Activated naive CD8-positive, alpha-beta T cell treated with anti-CD3 and anti-CD28 coated beads, Interleukin-2, amount 50 U/mL, for 24 hours (primary cell): ENCODE data around the gene ADSS1.

Experiments used
- ATAC-seq: fragments of 150-1000 bp; cut with Tn5 transposase; one replicate; pipeline ENCODE4 v1.10.0; 2021
- DNase-seq: peaks from one replicate; pipeline ENCODE4 v3.0.0; 2021
- H3K27ac Mint-ChIP-seq: one replicate; pipeline ENCODE4 v1.8.0; 2021; ENCODE audit warnings: mild to moderate bottlenecking, mixed read lengths
- H3K27me3 Mint-ChIP-seq: one replicate; pipeline ENCODE4 v1.8.0; 2021; ENCODE audit warnings: mixed read lengths
- H3K36me3 Mint-ChIP-seq: one replicate; pipeline ENCODE4 v1.8.0; 2021; ENCODE audit warnings: low read depth, mixed read lengths
- H3K4me1 Mint-ChIP-seq: one replicate; pipeline ENCODE4 v1.8.0; 2021; ENCODE audit warnings: mixed read lengths
- H3K4me3 Mint-ChIP-seq: one replicate; pipeline ENCODE4 v1.8.0; 2021; ENCODE audit warnings: mild to moderate bottlenecking, moderate library complexity, mixed read lengths
- H3K9me3 Mint-ChIP-seq: one replicate; pipeline ENCODE4 v1.8.0; 2021; ENCODE audit warnings: mixed read lengths

Gene ADSS1

DNA sequence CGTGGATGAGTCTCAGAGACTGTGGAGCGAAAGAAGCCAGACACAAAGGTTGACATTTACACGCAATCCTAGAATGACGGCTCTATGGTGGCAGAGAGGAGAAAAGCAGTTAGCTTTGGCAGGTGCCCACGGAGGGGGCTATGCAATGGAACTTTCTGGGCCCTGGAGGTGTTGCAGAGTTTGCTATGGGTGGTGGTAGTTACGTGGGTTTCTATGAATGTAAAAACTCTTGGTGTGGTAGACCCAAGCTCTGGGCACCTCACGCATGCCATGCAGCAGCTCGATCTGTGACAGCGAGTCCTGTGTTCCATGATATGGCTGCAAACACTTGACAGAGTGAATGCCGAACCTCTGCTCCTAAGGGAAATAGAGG, 39.6 kb upstream of the ADSS1 start:
- ATAC-seq = no peak
- Mint-ChIP-seq H3K36me3 (no peaks in the 10 kb centered on the region), H3K4me3 (no peak overlapping the region), H3K4me1 (peaks cover 32% of the 10 kb centered on the region), H3K27ac (no peak overlapping the region), H3K27me3 (no peaks in the 10 kb centered on the region), H3K9me3 (no peaks in the 10 kb centered on the region)
- no peak for DNase-seq

GRCh38 chr14:104685216-104685997, 38.6 kb upstream of the ADSS1 start:
- no peak overlapping the region for H3K27ac Mint-ChIP-seq
- no peaks in the 10 kb centered on the region for H3K9me3 Mint-ChIP-seq

DNA sequence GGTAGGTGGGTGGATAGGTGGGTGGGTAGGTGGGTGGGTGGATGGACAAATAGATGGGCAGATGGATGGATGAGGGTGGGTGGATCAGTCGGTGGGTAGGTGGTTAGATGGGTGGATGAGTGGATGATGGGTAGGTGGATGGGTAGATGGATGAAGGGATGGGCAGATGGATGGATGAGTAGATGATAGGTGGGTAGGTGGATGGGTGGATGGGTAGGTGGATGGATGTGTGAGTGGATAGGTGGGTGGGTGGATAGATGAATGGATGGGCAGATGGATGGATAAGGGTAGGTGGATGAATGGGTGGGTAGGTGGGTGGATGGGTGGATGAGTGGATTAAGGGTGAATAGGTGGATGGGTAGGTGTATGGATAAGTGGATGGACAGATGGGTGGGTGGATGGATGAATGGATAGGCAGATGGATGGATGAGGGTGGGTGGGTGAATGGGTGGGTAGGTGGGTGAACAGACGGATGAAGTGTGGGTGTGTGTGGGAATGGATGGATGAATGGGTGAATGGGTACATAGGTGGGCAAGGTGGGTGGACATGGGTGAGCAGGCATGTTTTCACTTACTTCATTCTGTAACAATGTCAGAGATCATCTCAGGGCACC, 37.9 kb upstream of the ADSS1 start:
- Mint-ChIP-seq H3K27me3 (no peaks in the 10 kb centered on the region), H3K36me3 (no peaks in the 10 kb centered on the region), H3K27ac (no peak overlapping the region), H3K9me3 (no peaks in the 10 kb centered on the region), H3K4me3 (no peak overlapping the region), H3K4me1 (peaks cover 37% of the 10 kb centered on the region)
- ATAC-seq (no peak), DNase-seq (no peak)

More at GRCh38 chr14:104685216-104685997, 38.6 kb upstream of the ADSS1 start:
- Mint-ChIP-seq H3K4me3 (no peak overlapping the region), H3K36me3 (no peaks in the 10 kb centered on the region), H3K27me3 (no peaks in the 10 kb centered on the region), H3K4me1 (peaks cover 32% of the 10 kb centered on the region)
- ATAC-seq (no peak), DNase-seq (no peak)

DNA sequence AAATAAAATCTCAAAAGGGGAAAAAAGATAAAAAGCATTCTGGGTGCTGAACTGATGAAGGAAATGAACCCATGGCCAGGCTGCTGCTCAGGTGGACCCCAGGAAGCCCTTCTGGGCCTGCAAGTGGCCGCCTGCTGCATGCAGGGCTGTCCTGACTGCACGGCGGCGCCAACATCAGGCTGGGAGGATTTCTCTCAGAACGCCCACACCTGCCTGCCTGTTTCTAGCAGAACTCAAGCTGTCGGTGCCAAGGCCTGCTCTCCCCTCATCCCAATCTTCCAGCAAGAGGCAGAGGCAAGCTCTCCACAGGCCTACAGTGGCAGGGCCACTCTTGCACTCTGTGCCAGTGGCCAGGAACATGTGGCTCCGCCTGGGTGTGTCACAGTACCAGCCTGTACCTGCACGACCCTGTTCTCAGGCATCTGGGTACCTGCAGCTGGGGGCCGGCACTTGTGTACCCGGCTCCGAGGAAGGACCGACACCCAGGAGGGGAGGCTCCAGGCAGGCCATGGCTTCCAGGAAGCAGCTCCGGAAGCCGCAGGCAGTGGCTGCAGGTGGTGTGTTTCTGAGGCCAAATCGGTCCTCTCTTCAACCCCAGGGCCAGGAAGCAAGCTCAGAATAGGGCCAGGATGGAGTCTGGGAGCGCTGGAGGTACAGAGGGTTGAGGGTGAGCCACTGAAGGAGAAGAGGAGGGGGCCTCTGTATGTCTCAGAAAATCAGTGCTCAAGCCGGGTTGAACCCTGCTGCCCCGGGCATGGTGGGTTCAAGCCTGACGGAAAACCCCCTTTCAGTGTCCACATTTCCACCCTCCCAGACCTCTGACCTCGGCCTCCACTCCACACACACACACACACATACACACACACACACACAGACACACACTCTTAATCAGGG, 37.2 kb upstream of the ADSS1 start:
- Mint-ChIP-seq H3K27ac (no peak overlapping the region), H3K27me3 (no peaks in the 10 kb centered on the region), H3K4me1 (peaks cover 39% of the 10 kb centered on the region), H3K9me3 (no peaks in the 10 kb centered on the region), H3K4me3 (no peak overlapping the region), H3K36me3 (no peaks in the 10 kb centered on the region)
- ATAC-seq = no peak
- DNase-seq = no peak

DNA sequence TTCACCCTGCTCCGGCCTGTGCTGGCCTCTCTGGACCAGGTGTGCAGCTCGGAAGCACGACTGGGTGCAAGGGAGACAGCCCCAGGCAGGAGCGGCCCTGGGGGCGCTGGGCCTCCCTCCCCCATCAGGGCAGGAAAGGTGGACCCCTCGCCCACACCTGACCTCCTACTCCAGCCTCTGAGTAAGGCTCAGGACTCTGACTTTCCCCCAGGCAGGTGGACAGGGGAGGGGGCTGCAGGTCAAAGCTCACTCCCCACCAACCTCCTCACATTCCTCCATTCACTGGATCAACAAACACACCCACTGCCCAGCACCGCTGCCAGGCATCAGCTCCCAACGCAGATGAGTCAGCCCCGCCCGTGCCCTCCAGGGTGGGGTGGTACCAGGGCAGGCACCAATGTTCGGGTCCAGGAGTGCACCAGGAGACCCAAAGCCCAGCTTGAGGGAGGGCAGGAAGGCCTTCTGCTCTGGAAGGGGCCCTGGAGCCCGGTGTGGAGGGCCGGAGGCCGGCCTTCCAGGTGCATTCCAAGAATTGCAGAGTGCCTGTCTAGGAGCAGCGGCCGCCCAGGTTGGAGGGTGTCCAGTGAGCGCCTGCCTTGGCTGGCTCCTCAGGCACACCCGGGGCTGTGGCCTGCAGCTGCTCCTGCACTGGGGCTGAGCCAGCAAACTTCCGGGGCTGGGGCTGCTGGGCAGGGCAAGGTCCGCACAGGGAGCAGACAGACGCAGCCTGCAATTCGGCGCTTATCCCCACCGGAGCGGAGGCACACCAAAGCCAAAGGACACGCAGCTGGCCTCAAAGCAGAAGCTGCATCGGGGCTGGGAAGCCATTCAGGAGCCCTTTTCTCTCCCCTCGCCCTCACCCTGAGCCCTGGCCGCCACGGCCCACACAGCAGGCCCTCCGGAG, 36.2 kb upstream of the ADSS1 start:
- Mint-ChIP-seq H3K27ac (no peak overlapping the region), H3K27me3 (no peaks in the 10 kb centered on the region), H3K9me3 (no peaks in the 10 kb centered on the region), H3K4me3 (no peak overlapping the region), H3K4me1 (peaks cover 39% of the 10 kb centered on the region), H3K36me3 (no peaks in the 10 kb centered on the region)
- DNase-seq = no peak
- ATAC-seq = no peak

DNA sequence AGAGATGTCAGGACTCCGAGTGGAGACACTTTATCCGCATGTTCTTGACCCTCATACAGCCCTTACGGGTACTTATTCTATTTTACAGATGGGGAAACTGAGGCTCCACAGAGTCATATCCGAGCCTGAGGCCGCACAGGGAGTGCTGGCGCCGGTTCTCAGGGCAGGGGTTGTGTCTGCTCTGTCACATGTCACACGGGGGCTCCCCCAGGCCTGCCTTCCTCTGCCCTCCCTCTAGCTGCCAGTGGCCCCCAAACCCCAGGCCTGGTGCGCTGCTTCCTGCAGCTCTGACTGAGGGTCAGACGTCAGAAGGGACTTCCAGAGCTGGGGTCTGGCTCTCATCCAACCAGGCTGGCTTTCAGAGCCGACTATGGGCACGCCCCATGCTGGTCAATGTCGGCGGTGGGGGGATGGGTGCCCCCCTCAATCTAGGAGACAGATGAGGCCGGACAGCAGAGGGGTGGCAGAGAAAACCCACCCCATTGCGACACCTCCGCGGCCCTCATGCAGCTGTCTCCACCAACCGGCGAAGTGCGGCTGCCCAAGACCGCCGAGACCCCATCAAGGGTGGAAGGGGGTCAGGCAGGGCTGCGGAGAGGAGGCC, 35.4 kb upstream of the ADSS1 start:
- Mint-ChIP-seq H3K27ac (no peak overlapping the region), H3K9me3 (no peaks in the 10 kb centered on the region), H3K4me3 (peak overlapping the region; percentile 49)

GRCh38 chr14:104689109-104689880, 34.7 kb upstream of the ADSS1 start, which contains the start of gene INF2:
Gene INF2 (plus strand): TSS chr14:104689618. CDS start chr14:104701366, 11,748 bp downstream.
- peaks cover 44% of the 10 kb centered on the region for H3K4me1 Mint-ChIP-seq
- H3K9me3 Mint-ChIP-seq = no peaks in the 10 kb centered on the region
- H3K27me3 Mint-ChIP-seq = no peaks in the 10 kb centered on the region
- peak within 1 kb of the TSS; percentile 77 for H3K4me3 Mint-ChIP-seq
- ATAC-seq (peak; percentile 42), DNase-seq (peak; percentile 62)
- H3K27ac Mint-ChIP-seq = peak within 1 kb of the TSS; percentile 39
- H3K36me3 Mint-ChIP-seq = no peaks in the 10 kb centered on the region

More for the DNA sequence above, 35.4 kb upstream of the ADSS1 start:
- peaks cover 41% of the 10 kb centered on the region for H3K4me1 Mint-ChIP-seq
- peak; percentile 45 for DNase-seq
- H3K36me3 Mint-ChIP-seq = no peaks in the 10 kb centered on the region
- ATAC-seq = peak; percentile 27
- no peaks in the 10 kb centered on the region for H3K27me3 Mint-ChIP-seq

- peak; percentile 39 for DNase-seq
- Mint-ChIP-seq H3K27me3 (no peaks in the 10 kb centered on the region), H3K27ac (peak overlapping the region; percentile 39), H3K4me3 (peak overlapping the region; percentile 77), H3K9me3 (no peaks in the 10 kb centered on the region), H3K36me3 (peaks cover 2% of the 10 kb centered on the region), H3K4me1 (peaks cover 48% of the 10 kb centered on the region)
- ATAC-seq = peak; percentile 13
Observed at GRCh38 chr14:104689881-104690711, 33.9 kb upstream of the ADSS1 start.

DNA sequence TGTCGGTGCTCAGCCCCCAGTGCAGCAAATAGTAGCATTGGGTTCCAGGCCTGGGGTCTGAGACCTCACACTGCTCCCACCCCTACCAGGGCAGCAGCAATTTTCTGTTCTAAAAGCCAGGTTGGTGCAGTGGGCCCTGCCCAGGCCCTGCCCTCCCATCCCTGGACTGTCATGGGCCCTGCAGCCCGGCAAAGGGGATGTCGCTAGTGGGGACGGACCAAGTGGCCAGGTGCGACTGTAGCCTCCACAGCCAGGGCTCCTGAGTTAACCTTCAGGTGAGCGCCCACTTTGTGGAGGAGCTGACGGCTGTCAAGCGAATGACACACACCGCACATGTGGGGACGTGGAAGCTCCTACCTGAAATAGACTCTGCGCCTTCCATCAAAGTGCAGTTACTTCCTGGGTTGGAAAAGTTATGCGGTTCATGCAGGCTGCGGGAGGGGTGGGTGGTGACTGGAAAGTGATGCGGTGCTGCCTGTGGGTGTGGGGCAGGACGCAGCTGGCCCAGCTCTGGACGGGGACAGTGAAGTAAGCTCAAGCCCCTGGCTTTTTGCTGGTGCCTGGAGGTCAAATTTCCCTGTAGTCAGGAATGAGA, 33.1 kb upstream of the ADSS1 start:
- Mint-ChIP-seq H3K36me3 (peaks cover 5% of the 10 kb centered on the region), H3K27me3 (no peaks in the 10 kb centered on the region), H3K4me3 (peak overlapping the region; percentile 77), H3K9me3 (no peaks in the 10 kb centered on the region), H3K4me1 (peaks cover 51% of the 10 kb centered on the region), H3K27ac (no peak overlapping the region)
- DNase-seq (no peak), ATAC-seq (no peak)

DNA sequence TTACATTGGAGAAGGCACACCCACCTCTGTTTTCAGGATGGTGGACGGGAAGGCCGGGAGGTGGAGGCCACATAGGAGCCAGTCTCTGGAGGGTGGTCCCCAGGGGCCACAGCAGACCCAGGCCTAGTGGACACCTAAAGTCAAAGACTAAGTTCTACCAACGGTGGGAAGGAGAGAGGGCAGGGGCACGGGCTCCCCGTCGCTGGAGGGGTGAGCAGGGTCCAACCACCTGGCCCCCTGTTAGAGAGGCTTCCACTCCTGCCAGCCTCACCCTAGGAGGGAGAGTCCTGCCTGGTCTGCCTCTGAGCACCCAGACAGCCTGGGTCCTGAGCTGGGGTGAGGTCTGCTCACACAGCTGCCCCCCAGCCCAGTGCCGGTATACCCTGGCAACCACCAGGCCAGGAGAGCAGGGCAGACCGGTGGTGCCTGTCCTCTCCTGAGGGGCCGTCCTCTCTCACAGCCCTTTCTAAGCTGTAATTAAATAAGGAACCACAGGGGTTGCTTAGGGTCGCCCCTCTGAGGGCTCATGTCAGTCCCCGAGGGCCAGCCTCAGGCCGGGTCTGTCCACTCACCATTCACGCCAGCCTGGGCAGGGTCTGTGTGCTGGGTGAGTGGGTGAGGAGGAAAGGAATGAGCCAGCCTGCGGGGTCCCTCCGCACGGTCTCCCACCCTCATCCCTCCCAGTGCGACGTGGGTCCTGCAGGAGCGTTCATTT, 32.3 kb upstream of the ADSS1 start:
- Mint-ChIP-seq H3K27ac (no peak overlapping the region), H3K27me3 (no peaks in the 10 kb centered on the region), H3K4me1 (peaks cover 50% of the 10 kb centered on the region), H3K36me3 (peaks cover 7% of the 10 kb centered on the region), H3K4me3 (peak overlapping the region; percentile 77), H3K9me3 (no peaks in the 10 kb centered on the region)
- ATAC-seq (no peak), DNase-seq (no peak)

DNA sequence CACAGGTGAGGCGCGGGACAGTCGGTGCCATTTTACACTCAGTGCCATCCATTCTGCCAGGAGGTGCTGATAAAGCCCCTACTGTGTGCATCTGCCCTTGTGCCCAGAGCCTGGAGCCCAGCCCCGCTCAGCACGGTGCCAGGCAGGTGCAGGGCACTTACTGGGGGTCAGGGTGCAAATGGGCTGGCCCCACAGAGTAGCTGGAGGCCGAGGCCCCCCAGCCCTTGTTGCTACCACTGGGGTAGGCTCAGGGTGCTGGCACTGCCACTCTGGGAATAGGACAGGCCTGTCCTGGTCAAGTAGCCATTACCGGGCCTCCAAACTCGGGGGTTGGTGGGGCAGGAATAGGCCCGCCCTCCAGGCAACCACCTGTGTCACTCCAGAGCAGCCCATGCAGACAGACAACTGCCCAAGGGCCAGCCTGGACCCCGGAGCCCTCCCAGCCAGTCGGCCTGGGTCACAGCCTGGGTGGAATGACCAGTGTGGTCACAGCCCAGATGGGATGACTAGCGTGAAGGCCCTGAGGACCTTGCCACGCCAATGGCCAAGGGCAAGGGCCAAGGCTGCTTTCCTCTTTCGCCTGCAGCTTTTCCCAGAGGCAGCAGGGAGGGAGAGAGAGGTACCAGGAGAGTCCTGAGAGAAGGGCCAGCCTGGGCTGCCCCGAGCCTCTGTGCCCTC, 31.6 kb upstream of the ADSS1 start:
- Mint-ChIP-seq H3K27me3 (no peaks in the 10 kb centered on the region), H3K9me3 (no peaks in the 10 kb centered on the region), H3K4me3 (peak overlapping the region; percentile 21), H3K36me3 (peaks cover 7% of the 10 kb centered on the region), H3K4me1 (peaks cover 43% of the 10 kb centered on the region), H3K27ac (no peak overlapping the region)
- no peak for DNase-seq
- no peak for ATAC-seq
